GM12878 (cell line): ENCODE data around the gene PHLDA3. TPM values are rescaled to one million over a fixed set of nuclear protein-coding genes. Genes with fewer than 3 reads are reported as not detected.

Experiments used
- ATAC-seq: fragments of 200-7000 bp; cut with Tn5 transposase; 3 replicates; pipeline ENCODE4 v1.9.1; 2020; ENCODE audit warnings: mild to moderate bottlenecking, moderate library complexity
- BruUV-seq: library from RNA; stranded (reverse); fragments of 400-500 nt; replicated peaks from 2 replicates; lab custom pipeline; 2021; lab: Mats Ljungman, UMichigan
- CTCF ChIA-PET: fragments of 300-600 bp; sonication (Branson Sonifier 250); formaldehyde crosslinking; extraction: SDS; loops from one replicate; lab custom pipeline; 2021; ENCODE audit warnings: inconsistent platforms; lab: Yijun Ruan, JAX
- POLR2A ChIA-PET: fragments of 350-600 bp; formaldehyde crosslinking; extraction: SDS; loops from one replicate; lab custom pipeline; 2021; ENCODE audit warnings: inconsistent platforms; lab: Charles Lee
- RAD21 ChIA-PET: fragments of 300-600 bp; sonication (Branson Sonifier 250); formaldehyde crosslinking; loops from one replicate; lab custom pipeline; 2023; ENCODE audit warnings: antibody characterized with exemption; ENCODE audit not compliant: unreplicated experiment; lab: Charles Lee
- SMC1A ChIA-PET: fragments of 300-600 bp; sonication (Branson Sonifier 250); formaldehyde crosslinking; loops from one replicate; lab custom pipeline; 2023; ENCODE audit not compliant: unreplicated experiment, uncharacterized antibody; lab: Charles Lee
- DNase-seq: peaks from one replicate; pipeline ENCODE4 v3.0.0-alpha.2; 2011; ENCODE audit warnings: low read depth, low spot score
- FAIRE-seq: peaks from 3 replicates; lab custom pipeline; 2011; peaks lifted over from hg19 to GRCh38; lab: Jason Lieb, UNC
- H2AFZ ChIP-seq: 2 replicates; pipeline ENCODE4 v1.6.0; 2011; ENCODE audit warnings: low read depth, low read length, control low read depth; ENCODE audit not compliant: control insufficient read depth
- H3K27ac ChIP-seq: 2 replicates; pipeline ENCODE4 v1.5.1; 2011; ENCODE audit warnings: control low read depth; ENCODE audit not compliant: control insufficient read depth, insufficient read depth
- H3K27me3 ChIP-seq, 2 experiments: replicated peaks in 1 of 2; 2 replicates each; pipeline versions ENCODE4 v1.6.0 to v1.6.1; 2011; ENCODE audit warnings: low read length in 1 of 2; ENCODE audit not compliant: control insufficient read depth in 2 of 2, insufficient read depth in 2 of 2
- H3K36me3 ChIP-seq, 2 experiments: 2 replicates each; pipeline ENCODE4 v1.5.1; 2011; ENCODE audit warnings: low read length in 1 of 2; ENCODE audit not compliant: control insufficient read depth in 2 of 2, insufficient read depth in 2 of 2
- H3K4me1 ChIP-seq: 2 replicates; pipeline ENCODE4 v1.6.1; 2011; ENCODE audit warnings: mild to moderate bottlenecking, low read length, moderate library complexity, mixed read lengths; ENCODE audit not compliant: control insufficient read depth, insufficient read depth
- H3K4me2 ChIP-seq: 2 replicates; pipeline ENCODE4 v1.6.0; 2011; ENCODE audit warnings: control low read depth; ENCODE audit not compliant: control insufficient read depth, insufficient read depth
- H3K4me3 ChIP-seq: fragments of 200-600 bp; sonication (generic); 2 replicates; pipeline ENCODE4 v1.5.1; 2016
- H3K79me2 ChIP-seq: 2 replicates; pipeline ENCODE4 v1.6.0; 2011; ENCODE audit warnings: low read length; ENCODE audit not compliant: control insufficient read depth, insufficient read depth
- H3K9ac ChIP-seq: 2 replicates; pipeline ENCODE4 v1.8.0; 2011; ENCODE audit warnings: low read length, control low read depth, mixed read lengths; ENCODE audit not compliant: control insufficient read depth, insufficient read depth
- H3K9me3 ChIP-seq: replicated peaks from 3 replicates; pipeline ENCODE4 v1.5.1; 2011; ENCODE audit warnings: mild to moderate bottlenecking, low read length; ENCODE audit not compliant: control insufficient read depth, insufficient read depth
- H4K20me1 ChIP-seq: 2 replicates; pipeline ENCODE4 v1.6.0; 2011; ENCODE audit not compliant: control insufficient read depth, insufficient read depth
- GATAD2B ChIP-seq: fragments of 450-650 bp; conservative IDR thresholded peaks from 2 replicates; pipeline ENCODE4 v1.6.1; 2017; ENCODE audit warnings: low read depth, mild to moderate bottlenecking, moderate library complexity
- NR2F1 ChIP-seq: fragments of 450-650 bp; conservative IDR thresholded peaks from 2 replicates; pipeline ENCODE4 v1.6.1; 2017; ENCODE audit warnings: mild to moderate bottlenecking
- RB1 ChIP-seq: fragments of 450-650 bp; formaldehyde crosslinking; IDR thresholded peaks from 2 replicates; pipeline ENCODE4 v1.6.1; 2017; ENCODE audit warnings: mild to moderate bottlenecking, borderline replicate concordance
- SUZ12 ChIP-seq: fragments of 200-600 bp; sonication (generic); IDR thresholded peaks from one replicate; pipeline ENCODE4 v1.6.1; 2018; ENCODE audit warnings: antibody characterized with exemption, mild to moderate bottlenecking; ENCODE audit not compliant: unreplicated experiment
- ZNF384 ChIP-seq: IDR thresholded peaks from 2 replicates; pipeline ENCODE4 v1.6.1; 2012; ENCODE audit warnings: low read depth, mild to moderate bottlenecking, low read length, improper control_type of control experiment, borderline replicate concordance
- WGBS: methylation state at CpG from one replicate; pipeline ENCODE4 v1.1.6; 2016; ENCODE audit warnings: low lambda C conversion rate; ENCODE audit not compliant: insufficient replicate concordance, insufficient coverage; ENCODE audit errors: missing lambda C conversion rate; 5-methylcytosine and 5-hydroxymethylcytosine counted together
- in situ Hi-C: fragments of 300-500 bp; cut with MboI; formaldehyde crosslinking; loops from 9 replicates; pipeline ENCODE4 v1.14.3; 2018; ENCODE audit warnings: mixed read lengths
- intact Hi-C: fragments of 100-400 bp; cut with micrococcal nuclease; formaldehyde crosslinking; loops from one replicate; pipeline ENCODE4 v1.14.2; 2022; ENCODE audit not compliant: unreplicated experiment
- polyA plus RNA-seq, 11 experiments: library from polyadenylated mRNA; depleted of rRNA in 4 of 11; unstranded in 6 of 11; stranded (reverse) in 5 of 11; fragments of >200 nt; fragmentation: Nextera tagmentation in 4 of 11; fragmentation: Illumina TruSeq in 1 of 11; extraction: Ambion mirVana in 4 of 11; extraction: Trizol in 1 of 11; gene quantifications; 1 replicate in 1 of 11; 2 replicates in 10 of 11; pipeline versions ENCODE4 v1.2.1 to v1.2.3, GENCODE V29; 2011 to 2016; ENCODE audit warnings: inconsistent platforms in 2 of 11, missing spikeins in 2 of 11, low read depth in 1 of 11
- total RNA-seq, 4 experiments: library from RNA; depleted of rRNA in 3 of 4; stranded (reverse); fragments of >200 nt in 3 of 4; fragmentation: Illumina TruSeq in 1 of 4; extraction: Trizol in 1 of 4; gene quantifications; 2 replicates each; pipeline versions ENCODE4 v1.2.1 to v1.2.3, GENCODE V29; 2013 to 2021
- TF ChIP-seq, protein P1 (sequence below): fragments of 450-650 bp; formaldehyde crosslinking; IDR thresholded peaks from 2 replicates; pipeline ENCODE4 v1.4.0; 2020; ENCODE audit warnings: mild to moderate bottlenecking, moderate library complexity
- TF ChIP-seq, protein P2 (sequence below): IDR thresholded peaks from 2 replicates; pipeline ENCODE4 v1.6.1; 2011; ENCODE audit warnings: borderline replicate concordance, low read depth, mild to moderate bottlenecking, moderate library complexity, mixed read lengths, low read length; ENCODE audit not compliant: insufficient read depth; ENCODE audit errors: extremely low read length
- TF ChIP-seq, protein P3 (sequence below): fragments of 450-650 bp; IDR thresholded peaks from 2 replicates; pipeline ENCODE4 v1.6.1; 2017; ENCODE audit warnings: low read depth, mild to moderate bottlenecking, moderate library complexity

The PHLDA3 gene
- total and polyA plus RNA-seq, 10 of the 15 experiments (the other 5 are each of a cell fraction or from before 2014, with no cell fraction given): 0.60 to 57.4 (median 21.8) TPM

DNA sequence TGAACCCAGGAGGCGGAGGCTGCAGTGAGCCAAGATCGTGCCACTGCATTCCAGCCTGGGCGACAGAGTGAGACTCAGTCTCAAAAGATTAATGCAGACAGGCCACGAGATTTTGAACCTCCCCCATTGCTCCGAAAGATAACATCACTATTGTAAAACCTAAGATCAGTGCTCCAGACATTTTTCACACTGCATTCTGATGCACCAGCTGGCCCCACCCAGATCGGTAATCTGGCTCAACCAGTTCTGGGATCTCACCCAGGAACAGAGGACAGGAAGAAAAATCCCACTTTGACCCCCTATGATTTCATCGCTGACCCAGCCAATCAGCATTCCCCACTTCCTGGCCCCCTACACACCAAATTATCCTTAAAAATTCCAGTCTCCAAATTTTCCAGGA is 48.6 kb upstream of the PHLDA3 start:
- peaks cover 3% of the 10 kb centered on the region for H3K4me1 ChIP-seq
- H3K9me3 ChIP-seq: no peaks in the 10 kb centered on the region
- 88% methylated on average over 7 of the region's 7 CpGs for WGBS
- no peak overlapping the region for H3K9ac ChIP-seq
- TF ChIP-seq RB1 (no peak), GATAD2B (no peak), ZNF384 (no peak), SUZ12 (no peak), NR2F1 (no peak)
- TF ChIP-seq, protein P1, sequence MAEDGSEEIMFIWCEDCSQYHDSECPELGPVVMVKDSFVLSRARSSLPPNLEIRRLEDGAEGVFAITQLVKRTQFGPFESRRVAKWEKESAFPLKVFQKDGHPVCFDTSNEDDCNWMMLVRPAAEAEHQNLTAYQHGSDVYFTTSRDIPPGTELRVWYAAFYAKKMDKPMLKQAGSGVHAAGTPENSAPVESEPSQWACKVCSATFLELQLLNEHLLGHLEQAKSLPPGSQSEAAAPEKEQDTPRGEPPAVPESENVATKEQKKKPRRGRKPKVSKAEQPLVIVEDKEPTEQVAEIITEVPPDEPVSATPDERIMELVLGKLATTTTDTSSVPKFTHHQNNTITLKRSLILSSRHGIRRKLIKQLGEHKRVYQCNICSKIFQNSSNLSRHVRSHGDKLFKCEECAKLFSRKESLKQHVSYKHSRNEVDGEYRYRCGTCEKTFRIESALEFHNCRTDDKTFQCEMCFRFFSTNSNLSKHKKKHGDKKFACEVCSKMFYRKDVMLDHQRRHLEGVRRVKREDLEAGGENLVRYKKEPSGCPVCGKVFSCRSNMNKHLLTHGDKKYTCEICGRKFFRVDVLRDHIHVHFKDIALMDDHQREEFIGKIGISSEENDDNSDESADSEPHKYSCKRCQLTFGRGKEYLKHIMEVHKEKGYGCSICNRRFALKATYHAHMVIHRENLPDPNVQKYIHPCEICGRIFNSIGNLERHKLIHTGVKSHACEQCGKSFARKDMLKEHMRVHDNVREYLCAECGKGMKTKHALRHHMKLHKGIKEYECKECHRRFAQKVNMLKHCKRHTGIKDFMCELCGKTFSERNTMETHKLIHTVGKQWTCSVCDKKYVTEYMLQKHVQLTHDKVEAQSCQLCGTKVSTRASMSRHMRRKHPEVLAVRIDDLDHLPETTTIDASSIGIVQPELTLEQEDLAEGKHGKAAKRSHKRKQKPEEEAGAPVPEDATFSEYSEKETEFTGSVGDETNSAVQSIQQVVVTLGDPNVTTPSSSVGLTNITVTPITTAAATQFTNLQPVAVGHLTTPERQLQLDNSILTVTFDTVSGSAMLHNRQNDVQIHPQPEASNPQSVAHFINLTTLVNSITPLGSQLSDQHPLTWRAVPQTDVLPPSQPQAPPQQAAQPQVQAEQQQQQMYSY (CRISPR knock-in tag): no peak
- TF ChIP-seq, protein P2, sequence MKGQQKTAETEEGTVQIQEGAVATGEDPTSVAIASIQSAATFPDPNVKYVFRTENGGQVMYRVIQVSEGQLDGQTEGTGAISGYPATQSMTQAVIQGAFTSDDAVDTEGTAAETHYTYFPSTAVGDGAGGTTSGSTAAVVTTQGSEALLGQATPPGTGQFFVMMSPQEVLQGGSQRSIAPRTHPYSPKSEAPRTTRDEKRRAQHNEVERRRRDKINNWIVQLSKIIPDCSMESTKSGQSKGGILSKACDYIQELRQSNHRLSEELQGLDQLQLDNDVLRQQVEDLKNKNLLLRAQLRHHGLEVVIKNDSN: no peak
- TF ChIP-seq, protein P3, sequence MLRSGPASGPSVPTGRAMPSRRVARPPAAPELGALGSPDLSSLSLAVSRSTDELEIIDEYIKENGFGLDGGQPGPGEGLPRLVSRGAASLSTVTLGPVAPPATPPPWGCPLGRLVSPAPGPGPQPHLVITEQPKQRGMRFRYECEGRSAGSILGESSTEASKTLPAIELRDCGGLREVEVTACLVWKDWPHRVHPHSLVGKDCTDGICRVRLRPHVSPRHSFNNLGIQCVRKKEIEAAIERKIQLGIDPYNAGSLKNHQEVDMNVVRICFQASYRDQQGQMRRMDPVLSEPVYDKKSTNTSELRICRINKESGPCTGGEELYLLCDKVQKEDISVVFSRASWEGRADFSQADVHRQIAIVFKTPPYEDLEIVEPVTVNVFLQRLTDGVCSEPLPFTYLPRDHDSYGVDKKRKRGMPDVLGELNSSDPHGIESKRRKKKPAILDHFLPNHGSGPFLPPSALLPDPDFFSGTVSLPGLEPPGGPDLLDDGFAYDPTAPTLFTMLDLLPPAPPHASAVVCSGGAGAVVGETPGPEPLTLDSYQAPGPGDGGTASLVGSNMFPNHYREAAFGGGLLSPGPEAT: no peak
- BruUV-seq: no TSS peak
- in situ Hi-C loops (no loop called here), intact Hi-C loops (loop anchor here (10.0 kb wide), 1 partner anchor 263 kb away; no protein-coding TSS in a partner anchor)
- POLR2A ChIA-PET: no interaction called here
- RAD21 ChIA-PET: no interaction called here
- no peak overlapping the region for H3K27ac ChIP-seq
- H3K36me3 ChIP-seq: no peaks in the 10 kb centered on the region
- H4K20me1 ChIP-seq: peaks cover 3% of the 10 kb centered on the region; the same call in 1 of the 2 replicates
- CTCF ChIA-PET: interaction anchor here (10.7 to 11.2 kb wide), 2 partner anchors 34 to 68 kb away, joined by 309 to 814 read pairs; no protein-coding TSS in a partner anchor
- ATAC-seq: no peak
- no peak overlapping the region for H2AFZ ChIP-seq
- SMC1A ChIA-PET: interaction anchor here (1.2 to 18.7 kb wide), 2 partner anchors 34 to 69 kb away, joined by 4 to 514 read pairs; no protein-coding TSS in a partner anchor
- no peaks in the 10 kb centered on the region for H3K27me3 ChIP-seq
- H3K4me2 ChIP-seq: no peak overlapping the region
- no peak overlapping the region for H3K4me3 ChIP-seq
- FAIRE-seq: no peak
- no peaks in the 10 kb centered on the region for H3K79me2 ChIP-seq
- no peak for DNase-seq
